ENCODE results near the gene MYO1E.

MYO1E gene

DNA sequence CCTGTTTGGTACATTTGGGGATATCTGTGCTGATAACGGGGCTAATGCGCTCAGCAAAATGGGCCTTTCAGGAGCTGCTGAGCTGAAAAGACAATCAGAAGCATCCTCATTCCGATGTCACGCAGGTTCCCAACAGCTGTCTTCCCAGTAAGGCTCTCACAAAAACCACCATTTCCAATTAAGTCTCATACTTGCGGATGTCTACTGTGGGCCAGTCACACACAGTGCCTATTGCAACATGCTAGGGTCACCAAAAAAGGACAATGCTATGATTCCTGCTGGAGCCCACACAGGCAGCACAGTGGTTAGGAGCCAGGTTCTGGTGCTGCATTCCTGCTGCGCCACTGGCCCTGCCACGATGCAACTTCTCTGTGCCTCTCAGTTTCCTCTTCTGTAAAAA is 182.4 kb downstream of the MYO1E start:
- no peak for DNase-seq (ENCODE audit: low read depth)

DNA sequence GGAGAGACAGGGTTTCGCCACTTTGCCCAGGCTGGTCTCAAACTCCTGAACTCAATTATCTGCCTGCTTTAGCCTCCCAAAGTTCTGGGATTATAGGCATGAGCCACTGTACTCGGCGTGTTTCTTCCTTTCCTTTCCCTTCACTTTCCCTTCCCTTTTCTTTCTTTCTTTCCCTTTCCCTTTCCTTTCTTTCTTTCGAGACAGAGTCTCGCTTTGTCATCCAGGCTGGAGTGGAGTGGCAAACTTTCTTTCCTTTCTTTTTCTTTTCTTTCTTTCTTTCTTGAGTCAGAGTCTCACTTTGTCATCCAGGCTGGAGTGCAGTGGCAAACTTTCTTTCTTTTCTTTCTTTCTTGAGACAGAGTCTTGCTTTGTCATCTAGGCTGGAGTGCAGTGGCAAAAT is 183.4 kb downstream of the MYO1E start:
- DNase-seq (ENCODE audit: low read depth) = no peak

DNA sequence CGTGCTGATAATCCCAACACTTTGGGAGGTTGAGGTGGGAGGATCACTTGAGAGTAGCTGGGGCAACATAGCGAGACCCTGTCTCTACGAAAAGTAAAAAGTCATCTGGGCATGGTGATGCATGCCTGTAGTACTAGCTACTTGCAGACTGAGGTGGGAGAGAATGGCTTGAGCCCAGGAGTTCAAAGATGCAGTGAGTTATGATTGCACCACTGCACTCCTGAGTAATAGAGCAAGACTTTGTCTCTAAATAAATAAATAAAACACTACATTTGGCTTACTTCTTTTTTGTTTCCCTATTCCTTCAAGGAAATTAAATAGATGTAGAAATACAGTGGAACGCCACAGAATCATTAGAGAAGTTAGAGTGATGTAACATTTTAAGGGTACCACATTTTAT is 186.2 kb downstream of the MYO1E start:
- DNase-seq (ENCODE audit: low read depth) = no peak

DNA sequence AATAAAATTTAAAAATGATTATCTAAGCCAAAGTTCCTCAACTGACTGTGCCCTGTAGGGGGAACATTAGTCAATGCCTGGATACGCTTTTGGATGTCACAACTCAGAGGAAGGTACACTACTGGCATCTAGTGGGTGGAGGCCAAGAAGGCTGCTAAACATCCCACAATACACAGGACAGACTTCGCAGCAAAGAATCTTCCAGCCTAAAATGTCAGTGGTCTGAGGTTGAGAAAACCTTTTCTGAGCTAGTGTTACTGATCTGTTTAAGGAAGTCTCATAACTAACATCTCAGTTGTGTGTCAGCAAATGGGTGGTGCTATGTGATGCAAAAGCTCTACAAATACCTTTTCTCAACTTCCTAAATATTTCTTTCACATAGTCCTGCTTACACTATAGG is 186.9 kb downstream of the MYO1E start:
- no peak for DNase-seq (ENCODE audit: low read depth)

DNA sequence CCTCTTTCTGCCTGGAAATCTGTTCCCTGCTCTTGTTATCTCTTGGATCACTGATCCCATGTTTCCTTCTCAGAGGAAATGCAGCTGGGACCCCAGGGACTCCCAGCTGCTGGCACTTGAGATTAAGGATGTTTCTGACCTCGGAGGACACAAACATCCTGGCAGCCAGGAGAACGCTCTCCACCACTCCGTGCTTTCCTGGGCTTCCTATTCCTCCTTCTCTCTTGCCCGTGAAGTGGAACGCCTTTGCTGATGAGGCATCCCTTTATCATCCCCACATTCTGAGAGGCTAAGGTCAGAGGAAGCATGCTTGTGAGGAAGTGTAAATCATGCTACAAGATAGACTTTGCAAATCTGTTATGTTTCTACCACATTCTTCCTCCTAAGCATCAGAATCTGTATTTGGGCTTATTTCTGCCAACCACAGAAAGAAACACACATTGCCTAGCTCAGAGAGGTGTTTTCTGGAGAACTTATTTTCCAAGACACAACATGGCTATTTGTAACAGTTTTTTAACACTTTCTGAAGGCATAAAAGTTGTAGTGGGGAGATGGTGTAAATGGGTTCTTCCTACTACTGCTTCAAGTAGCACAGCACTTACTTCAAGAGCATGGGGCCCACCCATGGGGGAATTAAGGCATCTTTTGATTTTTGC is 191.6 kb downstream of the MYO1E start:
- DNase-seq (ENCODE audit: low read depth) = no peak

DNA sequence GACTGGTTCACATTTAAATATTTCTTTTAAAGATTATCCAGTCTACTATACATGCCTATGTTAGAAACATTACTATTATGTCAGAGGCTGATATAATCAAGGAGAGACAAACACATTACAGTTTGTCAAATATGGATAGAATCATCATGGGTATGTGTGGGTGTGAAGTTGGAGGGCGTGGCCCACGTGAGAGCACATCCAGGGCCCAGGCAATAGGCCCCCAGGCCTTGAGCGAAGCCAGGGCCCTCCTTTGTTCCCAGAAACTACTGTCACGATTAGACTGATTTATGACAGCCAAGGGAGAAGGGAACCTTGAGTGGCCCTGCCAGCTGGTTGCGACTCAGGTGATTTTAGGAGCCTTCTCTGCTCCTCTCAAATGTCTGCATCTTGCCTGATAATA is 193.0 kb downstream of the MYO1E start:
- DNase-seq (ENCODE audit: low read depth) = no peak

DNA sequence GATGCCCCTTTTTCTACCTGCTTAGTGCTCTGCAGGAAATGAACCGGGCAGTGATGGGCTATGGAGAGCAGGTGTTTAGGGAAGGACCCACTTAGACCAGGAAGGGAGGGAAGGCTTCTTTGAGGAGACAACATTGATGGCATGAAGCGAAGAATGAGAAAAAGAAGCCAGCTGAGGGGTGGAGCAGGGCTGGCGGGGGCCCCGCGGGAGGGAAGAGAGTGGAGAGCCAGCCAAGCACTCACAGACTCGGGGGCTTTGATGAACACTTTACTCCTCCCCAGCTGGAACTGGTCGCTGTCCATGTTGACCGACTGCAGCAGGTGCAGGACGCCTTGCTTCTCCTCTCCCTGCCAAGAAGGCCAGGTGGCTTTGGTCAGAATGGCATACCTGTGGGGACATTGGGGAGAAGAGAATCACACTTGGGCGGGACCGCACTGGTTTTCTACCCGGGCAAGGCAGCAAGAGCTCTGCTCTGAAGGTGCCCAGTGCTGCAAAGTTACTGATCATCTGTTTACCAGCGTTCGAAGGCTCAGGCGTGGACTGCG is 194.4 kb downstream of the MYO1E start:
- DNase-seq (ENCODE audit: low read depth) = no peak

DNA sequence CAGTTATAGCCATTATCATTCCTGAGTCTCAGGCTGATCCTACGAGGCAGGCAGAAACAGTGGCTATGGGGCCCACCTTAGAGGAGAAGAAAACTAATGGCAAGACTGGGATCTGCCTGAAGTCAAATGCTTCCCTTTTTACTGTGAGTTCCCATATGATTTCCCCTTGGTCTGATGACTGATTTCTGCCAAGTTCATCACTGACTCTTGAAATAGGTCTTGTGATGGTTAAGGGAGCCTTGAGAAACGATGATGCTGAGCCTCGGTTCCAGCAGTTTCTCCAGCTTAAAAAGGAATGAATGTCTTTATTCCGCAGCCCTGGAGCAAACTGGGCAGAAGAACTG is 195.4 kb downstream of the MYO1E start:
- DNase-seq (ENCODE audit: low read depth) = no peak

DNA sequence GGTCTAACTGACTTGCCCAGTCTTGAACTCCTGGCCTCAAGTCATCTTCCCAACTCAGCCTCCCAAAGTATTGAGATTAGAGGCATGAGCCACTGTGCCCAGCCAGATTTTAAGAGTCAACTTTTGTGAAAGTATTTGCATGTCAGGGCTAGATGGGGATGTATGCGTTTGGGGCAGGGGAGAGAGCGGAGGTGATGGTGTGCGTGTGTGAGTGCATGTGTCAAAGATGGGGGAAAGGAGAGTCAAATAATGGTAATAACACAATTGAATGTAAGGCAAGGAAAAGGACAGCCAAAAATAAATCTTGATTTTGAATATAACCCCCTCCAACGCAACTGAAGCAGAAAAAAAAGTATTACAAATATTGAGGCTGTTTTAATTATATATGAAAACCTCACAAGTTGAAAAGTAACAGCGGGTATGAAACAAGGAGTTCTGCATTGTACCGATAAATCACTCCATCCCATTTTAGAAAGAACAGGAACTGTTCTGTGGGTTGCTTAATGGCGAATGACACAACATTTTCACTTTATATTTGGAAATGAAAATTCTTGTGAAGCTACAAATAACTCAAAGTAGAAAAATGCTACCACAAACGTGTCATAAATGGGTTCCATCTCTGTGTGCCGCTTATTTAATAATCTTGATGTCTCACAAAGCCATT is 195.9 kb downstream of the MYO1E start:
- DNase-seq (ENCODE audit: low read depth) = no peak

DNA sequence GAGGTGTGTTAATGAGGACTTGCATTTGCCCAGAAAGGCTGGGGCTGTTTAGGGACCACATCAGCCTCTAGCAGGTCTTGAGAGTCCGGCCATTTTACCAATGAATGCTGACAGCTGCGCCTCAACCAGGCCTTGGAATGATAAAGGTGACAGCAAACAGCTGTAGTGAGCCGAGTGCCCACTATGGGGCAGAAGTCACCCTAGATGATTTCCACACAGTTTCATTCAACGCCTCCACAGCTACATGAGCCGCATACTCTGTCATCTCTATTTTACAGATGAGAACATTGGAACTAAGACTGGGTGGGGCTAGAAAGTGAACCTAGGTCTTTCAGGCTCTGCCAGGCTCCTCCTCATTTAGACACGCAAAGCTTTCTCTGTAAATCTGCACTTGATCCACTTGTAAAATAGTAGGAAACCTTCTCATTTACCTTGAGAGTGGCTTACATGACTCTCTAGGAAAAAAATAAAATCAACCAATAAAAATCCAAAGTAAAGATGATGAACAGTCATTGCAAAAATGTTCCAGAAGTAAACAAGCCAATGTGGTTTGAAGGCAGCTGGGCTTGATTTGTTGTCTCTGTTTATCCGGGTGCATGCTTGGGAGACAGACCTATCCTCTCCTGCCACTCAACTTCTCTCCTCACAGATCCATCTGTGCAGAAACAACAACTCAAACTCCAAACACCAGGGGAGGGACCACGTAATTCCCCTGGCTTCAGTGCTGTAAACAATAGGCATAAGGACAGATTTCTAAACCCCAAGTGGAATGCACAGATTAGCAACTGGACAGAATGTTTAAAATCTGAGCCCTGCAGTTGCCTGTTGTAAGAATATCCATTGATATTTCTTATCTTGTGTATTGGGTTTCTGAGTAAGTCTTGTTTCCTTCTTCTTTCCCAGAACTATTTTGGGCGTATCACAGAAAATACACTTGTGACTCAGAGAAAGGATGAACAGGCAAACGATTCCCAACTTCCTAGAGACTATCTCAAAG is 197.5 kb downstream of the MYO1E start:
- DNase-seq (ENCODE audit: low read depth) = peak; percentile 61

DNA sequence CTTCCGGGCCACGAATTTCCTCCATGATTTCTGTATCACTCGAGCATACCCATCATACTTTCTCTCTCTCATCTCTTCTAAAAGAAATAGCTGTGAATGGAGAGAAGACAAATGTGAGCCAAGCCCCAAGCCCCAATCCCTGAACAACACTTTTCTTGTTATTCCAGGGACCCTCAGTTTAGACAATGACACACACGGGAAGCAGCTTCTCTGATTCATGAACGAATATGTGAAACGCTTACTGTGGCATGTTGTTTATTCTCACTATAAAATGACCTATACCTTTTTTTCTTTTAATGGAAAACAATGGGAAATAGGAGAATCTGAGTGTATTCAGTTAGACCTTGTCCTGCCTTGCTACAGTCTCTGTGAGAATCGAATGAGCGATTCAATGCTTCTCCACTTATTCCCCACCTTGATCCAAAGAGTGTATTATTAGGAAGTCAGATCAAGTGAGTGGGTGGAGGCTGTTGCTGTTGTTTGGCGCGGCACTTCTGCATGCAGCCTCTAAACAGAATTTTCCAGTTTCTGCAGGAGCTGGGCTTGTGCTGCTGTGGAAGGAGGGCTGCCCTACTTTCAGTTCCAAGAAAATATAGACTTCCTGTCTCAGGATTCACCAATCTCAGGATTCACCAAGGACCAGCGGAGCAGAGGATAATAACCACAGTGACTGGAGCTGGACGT is 198.4 kb downstream of the MYO1E start:
- DNase-seq (ENCODE audit: low read depth) = no peak

DNA sequence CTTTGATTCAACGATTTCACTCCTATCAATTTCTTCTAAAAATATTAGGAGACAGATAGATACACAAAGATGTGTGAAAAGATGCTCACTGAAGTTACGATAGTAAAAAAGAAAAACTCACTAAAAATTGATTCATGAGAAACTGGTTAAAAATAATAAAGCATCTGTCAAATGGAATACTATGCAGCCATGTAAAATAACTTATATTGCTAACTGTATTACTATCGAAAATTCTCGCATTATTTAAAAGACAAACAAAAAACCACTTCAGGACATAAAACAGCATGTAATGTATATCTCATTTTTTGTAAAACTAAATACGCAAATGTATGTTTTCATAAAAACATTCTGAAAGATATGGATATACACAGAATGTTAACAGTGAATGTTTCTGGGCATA is 199.5 kb downstream of the MYO1E start:
- DNase-seq (ENCODE audit: low read depth) = no peak

DNA sequence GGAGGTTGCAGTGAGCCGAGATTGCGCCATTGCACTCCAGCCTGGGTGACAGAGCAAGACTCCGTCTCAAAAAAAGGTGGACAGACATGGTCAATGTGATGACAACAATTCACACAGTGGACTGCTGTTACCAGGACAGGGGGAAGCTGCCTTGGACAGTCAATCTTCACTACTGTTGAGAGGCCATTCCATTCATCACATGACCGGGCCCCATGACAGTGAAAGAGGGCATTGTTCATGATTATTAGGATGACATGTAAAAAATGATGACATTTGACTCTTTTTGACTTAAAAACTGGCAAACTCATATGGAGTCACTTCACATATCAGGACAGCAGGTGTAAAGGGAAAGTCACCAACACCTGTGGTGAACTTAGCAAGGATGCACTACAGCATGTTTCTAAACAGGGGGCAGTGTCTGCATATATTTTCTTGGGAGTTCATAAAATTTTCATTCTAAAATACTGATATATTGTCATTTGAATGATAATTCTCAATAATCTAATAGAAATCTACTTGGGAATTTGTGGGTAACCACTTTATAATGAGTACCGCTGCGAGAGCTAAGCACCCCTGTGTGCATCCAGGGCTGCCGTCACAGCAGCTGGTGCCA is 200.3 kb downstream of the MYO1E start:
- DNase-seq (ENCODE audit: low read depth) = no peak

DNA sequence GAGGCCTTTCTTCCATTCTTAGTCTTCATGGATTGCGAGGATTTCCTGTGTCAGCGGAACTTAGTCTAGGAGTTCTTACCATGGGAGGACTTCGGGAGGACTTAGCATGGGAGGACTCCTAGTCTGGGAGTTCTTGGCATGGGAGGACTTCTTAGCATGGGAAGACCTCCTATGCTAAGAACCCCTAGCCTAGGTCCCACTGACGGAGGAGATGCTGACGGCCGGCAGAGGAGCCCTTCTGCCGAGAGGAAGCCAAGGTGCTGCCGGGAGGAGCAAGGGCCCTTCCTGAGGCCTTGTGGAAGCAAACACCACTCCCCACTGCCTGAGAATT is 201.6 kb downstream of the MYO1E start:
- DNase-seq (ENCODE audit: low read depth) = no peak

DNA sequence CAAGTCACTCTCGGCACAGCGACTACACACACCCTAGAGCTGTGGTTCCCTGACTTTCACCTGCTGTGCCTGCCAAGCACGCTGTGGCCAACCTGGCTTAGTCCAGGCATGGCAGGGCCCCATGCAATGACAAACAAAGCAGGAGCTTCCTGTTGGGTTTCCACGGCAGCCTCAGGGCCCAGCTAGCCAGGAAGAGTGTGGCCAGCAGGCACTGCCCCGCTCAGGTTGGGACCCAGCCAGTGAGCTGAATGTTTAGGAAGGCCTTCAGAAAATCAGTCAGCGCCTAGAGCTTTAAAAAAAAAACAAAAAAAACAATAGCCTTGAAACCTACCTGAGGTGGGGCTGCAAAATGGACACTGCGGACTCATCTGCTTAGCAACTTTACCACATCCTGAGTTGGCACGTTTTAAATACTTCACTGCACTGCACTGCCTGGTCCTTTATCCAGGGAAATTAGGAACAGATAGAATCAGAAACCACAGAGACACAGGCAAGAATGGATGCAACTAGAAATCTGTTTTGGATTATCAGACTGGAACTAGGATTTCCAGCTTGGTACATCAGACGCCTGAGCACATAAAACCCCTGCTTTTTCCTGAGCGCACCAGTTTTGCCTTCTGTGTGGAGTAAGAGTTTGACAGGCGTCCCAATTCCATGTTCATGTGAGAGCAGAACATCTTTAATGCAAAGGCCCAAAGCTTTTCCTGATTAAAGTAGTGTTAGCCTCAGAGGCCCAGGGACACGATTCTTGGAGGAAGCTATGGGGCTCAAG is 202.2 kb downstream of the MYO1E start:
- no peak for DNase-seq (ENCODE audit: low read depth)

DNA sequence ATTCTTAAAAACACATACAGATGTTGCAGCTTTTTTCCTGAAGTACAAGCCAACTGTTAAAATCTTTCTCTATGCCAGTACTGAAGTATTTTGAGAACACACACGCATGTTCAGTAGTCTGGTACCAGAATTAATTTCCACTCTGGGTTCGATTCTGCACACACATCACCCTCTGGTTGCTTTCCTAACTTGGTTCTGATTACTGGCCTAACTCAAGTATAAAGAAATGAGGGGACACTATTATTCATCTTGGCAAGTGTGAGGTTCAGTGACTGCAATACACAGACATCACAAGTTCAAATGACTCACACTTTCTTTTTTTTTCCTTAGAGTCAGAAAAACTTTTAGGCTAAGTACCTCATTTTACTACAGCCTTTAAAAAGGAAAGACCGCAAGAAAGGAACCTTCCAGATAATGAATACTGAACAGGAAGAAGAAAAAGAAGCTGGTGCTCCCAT is 203.4 kb downstream of the MYO1E start:
- no peak for DNase-seq (ENCODE audit: low read depth)

DNA sequence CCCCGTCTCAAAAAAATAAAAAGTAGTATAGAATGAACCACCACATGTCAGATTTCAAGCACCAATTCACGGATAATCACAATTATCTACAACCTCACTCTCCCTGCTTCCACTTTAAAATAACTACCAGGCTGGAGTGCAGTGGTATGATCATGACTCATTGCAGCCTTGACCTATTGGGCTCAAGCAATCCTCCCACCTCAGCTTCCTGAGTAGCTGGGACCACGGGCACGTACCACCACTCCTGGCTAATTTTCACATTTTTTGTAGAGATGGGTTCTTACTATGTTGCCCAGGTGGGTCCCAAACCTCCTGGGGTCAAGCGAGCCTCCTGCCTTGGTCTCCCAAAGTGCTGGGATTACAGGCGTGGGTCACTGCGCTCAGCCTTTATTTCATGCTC is 204.1 kb downstream of the MYO1E start:
- DNase-seq (ENCODE audit: low read depth) = no peak

DNA sequence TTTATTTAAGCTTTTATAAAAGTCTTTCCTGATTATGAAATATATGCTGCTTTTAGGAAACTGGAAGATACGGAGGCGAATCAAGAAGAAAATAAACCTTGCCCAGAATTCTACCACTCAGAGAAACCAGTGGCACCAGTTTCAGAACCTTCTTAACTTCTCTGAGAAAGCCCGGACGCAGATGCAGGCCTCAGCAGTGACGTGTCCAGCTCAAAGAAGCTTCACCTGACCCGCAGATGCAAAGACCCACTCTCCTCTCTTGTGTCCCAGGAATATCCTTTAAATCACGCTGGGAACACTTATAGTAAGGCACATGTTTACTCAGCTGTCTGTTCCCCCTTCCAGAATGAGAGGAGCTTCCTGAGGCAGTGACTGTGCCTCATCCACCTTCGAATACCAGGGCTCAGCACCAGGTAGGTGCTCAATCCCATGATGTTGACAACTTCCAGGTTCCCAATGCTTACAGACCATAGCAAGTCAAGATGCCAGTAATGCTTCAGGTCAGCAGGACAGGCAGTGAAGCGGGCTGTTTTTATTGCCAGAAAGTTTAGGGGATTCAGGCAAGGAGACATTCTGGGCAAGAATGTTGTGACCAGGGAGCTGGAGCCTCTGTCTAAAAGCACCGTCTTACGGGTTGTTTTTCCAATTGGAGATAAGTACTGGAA is 205.9 kb downstream of the MYO1E start:
- DNase-seq (ENCODE audit: low read depth) = no peak

DNA sequence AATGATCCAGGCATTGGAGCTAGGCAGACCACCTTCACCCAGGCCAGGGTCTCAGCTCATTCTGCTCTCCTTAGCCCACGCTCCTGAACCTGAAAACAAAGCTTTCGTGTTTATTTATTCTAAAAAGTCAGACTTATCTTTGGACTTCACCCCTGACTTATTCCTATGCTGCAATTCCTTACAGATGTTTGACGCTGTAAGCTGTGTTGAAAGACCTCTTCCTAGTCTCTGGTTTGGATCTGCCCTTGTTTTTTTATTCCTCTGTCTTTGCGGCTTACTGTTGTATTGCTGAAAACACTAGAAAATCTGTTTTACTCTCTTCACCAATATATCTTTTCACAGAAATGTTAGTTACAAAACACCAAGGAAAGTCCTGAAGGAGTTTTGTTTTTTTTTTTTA is 206.5 kb downstream of the MYO1E start:
- no peak for DNase-seq (ENCODE audit: low read depth)

DNA sequence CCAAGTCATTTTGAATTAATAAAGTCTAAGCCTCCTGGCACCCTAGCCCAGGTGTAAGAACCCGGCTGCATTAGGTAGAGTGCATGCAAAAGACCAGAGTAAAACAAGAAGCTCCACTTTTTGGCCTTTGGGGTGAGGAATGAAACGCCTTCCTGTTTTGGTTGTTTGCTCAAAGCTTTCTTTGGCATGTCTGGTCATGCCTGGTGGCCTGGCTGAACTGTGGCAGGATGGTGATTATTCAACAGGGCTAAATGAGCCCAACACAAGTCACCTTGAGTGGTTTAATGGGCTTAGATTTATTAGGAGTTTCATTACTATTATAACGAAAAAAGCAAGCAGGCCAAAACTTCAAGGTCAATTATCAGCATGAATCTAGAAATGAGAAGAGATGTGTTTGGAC is 206.9 kb downstream of the MYO1E start:
- no peak for DNase-seq (ENCODE audit: low read depth)
